Stimulated activated effector memory CD8-positive, alpha-beta T cell treated with anti-CD3 and anti-CD28 coated beads, Interleukin-12 subunit alpha, Interleukin-12 subunit beta, amount 100 ng/mL, for 72 hours (primary cell): Measurements from ENCODE around the gene ZNF763.
"Not testable (repeated sequence)": the region's sequence is repeated elsewhere in the genome, so short reads cannot be mapped to it uniquely, and the experiment has no call there.

Experiments
- ATAC-seq: fragments of 150-1000 bp; cut with Tn5 transposase; 2 replicates; pipeline ENCODE4 v1.10.0; 2021
- DNase-seq, 2 donors: peaks; one replicate each; pipeline ENCODE4 v3.0.0; 2021 to 2022; ENCODE audit warnings: low spot score in 2 of 2
- H3K27ac Mint-ChIP-seq: one replicate; pipeline ENCODE4 v1.8.0; 2022; ENCODE audit warnings: mild to moderate bottlenecking, mixed read lengths
- H3K36me3 Mint-ChIP-seq: one replicate; pipeline ENCODE4 v1.8.0; 2022; ENCODE audit warnings: mild to moderate bottlenecking, mixed read lengths
- H3K4me1 Mint-ChIP-seq: one replicate; pipeline ENCODE4 v1.8.0; 2022; ENCODE audit warnings: mixed read lengths
- H3K4me3 Mint-ChIP-seq: one replicate; pipeline ENCODE4 v1.8.0; 2022; ENCODE audit warnings: mild to moderate bottlenecking, mixed read lengths
- H3K9me3 Mint-ChIP-seq: one replicate; pipeline ENCODE4 v1.8.0; 2022; ENCODE audit warnings: mixed read lengths

Gene ZNF763

DNA sequence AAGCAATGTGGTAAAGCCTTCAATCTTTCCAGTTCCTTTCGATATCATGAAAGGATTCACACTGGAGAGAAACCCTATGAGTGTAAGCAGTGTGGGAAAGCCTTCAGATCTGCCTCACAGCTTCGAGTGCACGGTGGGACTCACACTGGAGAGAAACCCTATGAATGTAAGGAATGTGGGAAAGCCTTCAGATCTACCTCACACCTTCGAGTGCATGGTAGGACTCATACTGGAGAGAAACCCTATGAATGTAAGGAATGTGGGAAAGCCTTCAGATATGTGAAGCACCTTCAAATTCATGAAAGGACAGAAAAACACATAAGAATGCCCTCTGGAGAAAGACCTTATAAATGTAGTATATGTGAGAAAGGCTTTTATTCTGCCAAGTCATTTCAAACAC lies 15.6 kb upstream of the ZNF763 start:
- Mint-ChIP-seq H3K9me3 (peaks cover 35% of the 10 kb centered on the region), H3K4me1 (no peaks in the 10 kb centered on the region), H3K36me3 (peaks cover 56% of the 10 kb centered on the region), H3K27ac (no peak overlapping the region), H3K4me3 (no peak overlapping the region)
- ATAC-seq (no peak), DNase-seq (no peak)

DNA sequence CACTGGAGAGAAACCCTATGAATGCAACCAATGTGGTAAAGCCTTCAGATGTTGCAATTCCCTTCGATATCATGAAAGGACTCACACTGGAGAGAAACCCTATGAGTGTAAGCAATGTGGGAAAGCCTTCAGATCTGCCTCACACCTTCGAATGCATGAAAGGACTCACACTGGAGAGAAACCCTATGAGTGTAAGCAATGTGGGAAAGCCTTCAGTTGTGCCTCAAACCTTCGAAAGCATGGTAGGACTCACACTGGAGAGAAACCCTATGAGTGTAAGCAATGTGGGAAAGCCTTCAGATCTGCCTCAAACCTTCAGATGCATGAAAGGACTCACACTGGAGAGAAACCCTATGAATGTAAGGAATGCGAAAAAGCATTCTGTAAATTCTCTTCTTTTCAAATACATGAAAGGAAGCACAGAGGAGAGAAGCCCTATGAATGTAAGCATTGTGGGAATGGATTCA lies 15.2 kb upstream of the ZNF763 start:
- not testable (repeated sequence) for H3K27ac Mint-ChIP-seq, DNase-seq, ATAC-seq, H3K4me1 Mint-ChIP-seq, H3K4me3 Mint-ChIP-seq
- H3K36me3 Mint-ChIP-seq = peaks cover 56% of the 10 kb centered on the region
- H3K9me3 Mint-ChIP-seq = peaks cover 35% of the 10 kb centered on the region

GRCh38 chr19:11950312-11950711 lies 14.5 kb upstream of the ZNF763 start:
- Mint-ChIP-seq H3K36me3 (peaks cover 56% of the 10 kb centered on the region), H3K4me3 (no peak overlapping the region)
- ATAC-seq = no peak

DNA sequence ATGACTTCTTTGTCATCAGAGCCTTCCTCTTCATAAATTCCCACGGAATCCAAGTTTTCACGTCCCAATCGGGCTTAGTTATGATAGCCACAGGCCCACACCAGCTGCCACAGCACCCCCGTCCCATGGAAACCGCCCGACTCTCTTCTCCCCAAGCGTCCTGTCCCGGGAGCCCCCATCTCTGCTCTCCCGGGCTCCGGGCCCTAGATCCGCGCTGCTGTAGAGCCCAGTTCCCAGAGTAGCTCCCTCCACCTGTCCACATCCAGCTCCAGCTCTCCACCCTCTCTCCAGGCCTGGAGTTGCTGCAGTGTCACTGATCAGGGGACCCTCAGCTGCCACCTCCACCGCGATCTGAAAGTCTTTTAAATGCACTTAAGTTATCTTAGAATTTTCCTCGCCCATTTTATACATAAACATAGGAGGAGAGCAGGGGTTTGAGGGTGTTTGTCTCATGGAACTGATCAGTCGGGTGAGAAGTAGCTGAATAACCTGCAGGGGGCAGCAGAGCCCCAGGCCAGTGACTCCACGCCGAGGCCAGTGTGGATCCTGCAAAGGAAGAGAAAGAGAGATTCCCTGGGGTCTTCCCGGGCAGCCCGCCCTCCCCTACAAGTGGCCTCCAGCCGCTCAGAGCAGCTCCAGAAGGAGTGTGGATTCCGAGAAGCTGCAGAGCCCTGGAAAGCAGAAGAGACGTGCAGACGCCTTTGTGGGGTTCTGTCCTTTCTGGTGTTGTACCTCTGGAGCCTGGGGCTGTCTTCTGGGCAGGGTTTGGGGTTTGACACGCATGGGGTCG lies 1.1 kb upstream of the ZNF763 start:
- H3K9me3 Mint-ChIP-seq = no peaks in the 10 kb centered on the region
- ATAC-seq (peak; percentile 62), DNase-seq (peak; percentile 58 to 83)
- no peaks in the 10 kb centered on the region for H3K36me3 Mint-ChIP-seq
- peak overlapping the region; percentile 82 for H3K27ac Mint-ChIP-seq
- peaks cover 22% of the 10 kb centered on the region for H3K4me1 Mint-ChIP-seq
- peak overlapping the region; percentile 79 for H3K4me3 Mint-ChIP-seq

More at GRCh38 chr19:11950312-11950711, 14.5 kb upstream of the ZNF763 start:
- Mint-ChIP-seq H3K9me3 (peaks cover 33% of the 10 kb centered on the region), H3K4me1 (no peaks in the 10 kb centered on the region), H3K27ac (no peak overlapping the region)
- no peak for DNase-seq

DNA sequence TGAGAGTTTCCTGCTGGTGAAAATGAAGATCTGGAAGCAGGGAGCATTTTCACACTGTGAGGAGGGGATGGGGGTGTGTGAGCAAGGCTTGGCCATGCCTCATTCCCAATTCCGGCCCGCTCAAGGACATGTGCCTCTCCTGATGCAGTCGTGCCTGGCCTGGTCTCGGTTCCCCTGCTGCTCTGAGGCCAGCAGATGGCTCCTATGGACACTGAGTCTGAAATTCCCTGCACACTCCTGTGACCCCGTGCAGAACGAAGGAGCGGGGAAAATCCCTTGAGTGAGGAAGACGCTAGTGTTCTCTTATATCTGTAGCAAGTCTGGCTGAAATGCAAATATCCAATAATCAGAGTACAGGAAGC lies 363 bp upstream of the ZNF763 start:
- Mint-ChIP-seq H3K36me3 (no peaks in the 10 kb centered on the region), H3K4me3 (peak overlapping the region; percentile 79), H3K9me3 (no peaks in the 10 kb centered on the region), H3K27ac (peak overlapping the region; percentile 82), H3K4me1 (peaks cover 22% of the 10 kb centered on the region)
- DNase-seq (no peak), ATAC-seq (peak; percentile 38)

DNA sequence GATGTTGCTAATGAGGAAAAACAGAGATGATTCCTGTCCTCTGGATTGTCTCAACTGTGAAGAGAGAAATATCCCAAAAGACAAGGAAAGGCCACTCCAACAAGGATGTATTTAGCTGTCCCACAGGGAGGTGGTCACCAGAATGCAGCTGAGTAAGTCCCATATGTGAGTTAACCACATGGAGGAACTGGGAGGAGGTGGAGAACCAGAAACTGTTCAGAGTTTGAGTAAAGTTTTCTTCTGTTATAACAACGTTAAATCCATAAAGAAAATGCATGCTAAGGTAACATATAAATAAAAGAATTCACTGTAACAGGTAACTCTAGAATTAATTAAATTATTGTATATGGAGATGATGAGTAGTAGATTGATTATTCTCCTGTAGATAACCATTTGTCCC lies 5.3 kb downstream of the ZNF763 start:
- DNase-seq (no peak), ATAC-seq (no peak)
- H3K27ac Mint-ChIP-seq = no peak overlapping the region
- H3K4me1 Mint-ChIP-seq = peaks cover 7% of the 10 kb centered on the region
- no peaks in the 10 kb centered on the region for H3K36me3 Mint-ChIP-seq
- peaks cover 3% of the 10 kb centered on the region for H3K9me3 Mint-ChIP-seq
- no peak overlapping the region for H3K4me3 Mint-ChIP-seq

GRCh38 chr19:11971041-11971440 lies 6.2 kb downstream of the ZNF763 start:
- no peak for DNase-seq
- H3K36me3 Mint-ChIP-seq = no peaks in the 10 kb centered on the region

DNA sequence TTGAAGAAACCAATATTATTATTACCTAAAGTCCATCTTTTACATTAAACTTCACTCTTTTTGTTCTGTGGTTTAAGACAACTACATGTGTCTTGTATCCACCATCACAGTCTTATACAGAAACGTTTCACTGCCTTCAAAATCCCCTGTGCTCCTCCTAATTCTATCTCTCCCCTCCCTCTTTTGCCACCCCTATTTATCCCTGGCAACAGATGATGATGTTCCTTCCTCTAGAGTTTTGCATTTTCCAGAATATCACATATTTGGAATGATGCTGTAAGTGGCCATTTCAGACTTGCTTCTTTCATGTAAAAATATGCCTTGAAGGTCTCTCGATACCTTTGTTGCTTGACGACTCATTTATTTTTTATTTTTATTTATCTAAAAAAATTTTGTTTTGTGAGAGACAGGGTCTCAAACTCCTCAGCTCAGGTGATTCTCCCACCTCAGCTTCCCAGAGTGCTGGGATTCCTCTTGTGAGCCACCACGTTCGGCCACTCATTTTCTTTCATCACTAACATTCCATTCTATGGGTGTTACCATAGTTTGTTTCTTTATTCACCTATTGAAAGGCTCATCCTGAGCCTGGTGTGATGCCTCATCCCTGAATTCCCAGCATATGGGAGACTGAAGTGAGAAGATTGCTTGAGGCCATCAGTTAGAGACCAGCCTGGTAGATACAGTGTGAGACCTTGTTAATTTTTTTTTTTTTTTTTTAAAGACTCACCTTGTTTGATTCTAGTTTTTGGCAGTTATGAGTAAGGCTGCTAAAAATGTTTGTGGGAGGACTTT lies 8.4 kb downstream of the ZNF763 start:
- Mint-ChIP-seq H3K4me1 (no peaks in the 10 kb centered on the region), H3K9me3 (peaks cover 7% of the 10 kb centered on the region), H3K36me3 (no peaks in the 10 kb centered on the region), H3K4me3 (no peak overlapping the region), H3K27ac (no peak overlapping the region)
- ATAC-seq (no peak), DNase-seq (no peak)

More at GRCh38 chr19:11971041-11971440, 6.2 kb downstream of the ZNF763 start:
- no peaks in the 10 kb centered on the region for H3K4me1 Mint-ChIP-seq
- no peak overlapping the region for H3K4me3 Mint-ChIP-seq
- no peak overlapping the region for H3K27ac Mint-ChIP-seq
- H3K9me3 Mint-ChIP-seq = peaks cover 3% of the 10 kb centered on the region
- ATAC-seq = no peak

DNA sequence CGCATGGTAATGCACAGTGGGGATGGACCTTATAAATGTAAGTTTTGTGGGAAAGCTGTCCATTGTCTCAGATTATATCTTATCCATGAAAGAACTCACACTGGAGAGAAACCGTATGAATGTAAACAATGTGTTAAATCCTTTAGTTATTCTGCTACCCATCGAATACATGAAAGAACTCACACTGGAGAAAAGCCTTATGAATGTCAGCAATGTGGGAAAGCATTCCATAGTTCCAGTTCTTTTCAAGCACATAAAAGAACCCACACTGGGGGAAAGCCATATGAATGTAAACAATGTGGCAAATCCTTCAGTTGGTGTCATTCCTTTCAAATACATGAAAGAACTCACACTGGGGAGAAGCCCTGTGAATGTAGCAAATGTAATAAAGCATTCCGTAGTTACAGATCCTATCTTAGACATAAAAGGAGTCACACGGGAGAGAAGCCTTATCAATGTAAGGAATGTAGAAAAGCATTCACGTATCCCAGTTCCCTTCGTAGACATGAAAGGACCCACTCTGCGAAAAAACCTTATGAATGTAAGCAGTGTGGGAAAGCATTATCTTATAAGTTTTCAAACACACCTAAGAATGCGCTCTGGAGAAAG lies 13.8 kb downstream of the ZNF763 start:
- H3K9me3 Mint-ChIP-seq = peaks cover 22% of the 10 kb centered on the region
- H3K36me3 Mint-ChIP-seq = no peaks in the 10 kb centered on the region
- no peak for DNase-seq
- H3K4me3 Mint-ChIP-seq = no peak overlapping the region
- no peaks in the 10 kb centered on the region for H3K4me1 Mint-ChIP-seq
- no peak for ATAC-seq
- no peak overlapping the region for H3K27ac Mint-ChIP-seq

GRCh38 chr19:11979527-11979926 lies 14.7 kb downstream of the ZNF763 start:
- Mint-ChIP-seq H3K36me3 (no peaks in the 10 kb centered on the region), H3K4me3 (no peak overlapping the region), H3K9me3 (peaks cover 19% of the 10 kb centered on the region), H3K4me1 (no peaks in the 10 kb centered on the region), H3K27ac (no peak overlapping the region)
- DNase-seq = no peak
- no peak for ATAC-seq

GRCh38 chr19:11982526-11982925 lies 17.7 kb downstream of the ZNF763 start:
- no peak for DNase-seq
- Mint-ChIP-seq H3K4me1 (no peaks in the 10 kb centered on the region), H3K27ac (no peak overlapping the region), H3K4me3 (no peak overlapping the region), H3K9me3 (peaks cover 16% of the 10 kb centered on the region), H3K36me3 (peaks cover 7% of the 10 kb centered on the region)
- ATAC-seq = no peak

GRCh38 chr19:11984986-11985385 lies 20.1 kb downstream of the ZNF763 start:
- no peak for ATAC-seq
- peaks cover 3% of the 10 kb centered on the region for H3K9me3 Mint-ChIP-seq
- no peak overlapping the region for H3K27ac Mint-ChIP-seq
- DNase-seq = no peak
- H3K4me1 Mint-ChIP-seq = peaks cover 11% of the 10 kb centered on the region
- H3K36me3 Mint-ChIP-seq = peaks cover 20% of the 10 kb centered on the region
- H3K4me3 Mint-ChIP-seq = no peak overlapping the region

GRCh38 chr19:11986754-11987153 lies 21.9 kb downstream of the ZNF763 start:
- Mint-ChIP-seq H3K36me3 (peaks cover 30% of the 10 kb centered on the region), H3K27ac (no peak overlapping the region), H3K4me1 (peaks cover 18% of the 10 kb centered on the region), H3K4me3 (peak overlapping the region; percentile 95), H3K9me3 (no peaks in the 10 kb centered on the region)
- no peak for ATAC-seq
- DNase-seq = no peak

DNA sequence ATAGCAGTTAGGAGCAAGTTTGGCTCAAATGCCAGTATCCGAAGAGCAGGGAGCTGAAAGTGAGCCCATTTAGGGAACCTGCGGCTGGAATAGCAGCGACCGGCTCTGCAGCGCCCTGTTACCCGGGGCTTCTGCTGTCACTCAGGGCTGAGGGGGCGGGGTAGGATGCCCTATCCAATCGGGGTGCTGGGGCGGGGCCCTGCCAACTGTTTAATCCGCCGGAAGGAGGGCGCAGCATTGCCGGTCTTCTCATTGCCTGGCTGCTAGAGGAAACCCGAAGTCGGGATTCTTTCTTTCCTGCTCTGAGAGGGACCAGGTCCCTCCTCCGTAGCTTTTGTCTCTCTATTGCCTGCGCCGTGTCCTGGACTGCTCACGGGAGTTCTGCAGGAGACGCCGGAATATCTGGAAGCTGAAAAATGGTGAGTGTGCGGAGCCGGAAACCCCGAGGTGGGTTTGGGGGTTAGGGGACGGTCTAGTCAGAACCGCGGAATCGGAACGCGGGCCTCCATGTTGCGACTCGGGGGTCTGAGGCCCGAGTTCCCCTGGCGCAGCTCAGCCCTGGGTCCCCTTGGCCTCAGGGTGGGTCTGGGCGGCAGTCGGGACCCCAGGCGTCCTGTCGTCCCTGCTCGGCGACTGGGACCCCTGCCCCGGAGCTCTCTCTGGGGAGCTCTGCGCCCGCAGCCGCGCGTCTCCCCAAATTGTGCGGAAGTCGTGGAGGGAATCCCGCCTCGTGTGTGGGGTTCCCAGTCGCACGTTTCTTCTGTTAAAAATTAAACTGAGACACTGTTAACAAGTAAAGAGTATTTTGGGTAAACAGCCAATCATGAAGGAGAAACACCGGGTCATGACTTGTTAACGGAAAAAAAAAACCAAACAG lies 22.8 kb downstream of the ZNF763 start:
- peak; percentile 75 to 92 for DNase-seq
- Mint-ChIP-seq H3K9me3 (no peaks in the 10 kb centered on the region), H3K27ac (peak overlapping the region; percentile 94), H3K4me3 (peak overlapping the region; percentile 95), H3K36me3 (peaks cover 30% of the 10 kb centered on the region), H3K4me1 (peaks cover 24% of the 10 kb centered on the region)
- ATAC-seq = peak; percentile 99

DNA sequence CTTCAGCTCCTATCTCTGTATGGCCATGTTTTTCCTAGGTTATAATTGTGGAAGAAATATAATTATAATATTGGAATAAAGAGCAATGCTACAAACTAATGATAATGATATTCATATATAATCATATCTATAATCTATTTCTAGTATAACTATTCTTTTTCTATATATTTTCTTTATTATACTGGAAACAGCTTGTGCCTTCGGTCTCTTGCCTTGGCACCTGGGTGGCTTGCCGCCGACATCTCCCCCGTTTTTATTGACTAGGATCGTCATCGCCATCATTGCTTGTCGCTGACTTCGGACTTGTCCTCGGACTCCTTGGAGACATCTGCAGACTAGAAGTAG lies 24.2 kb downstream of the ZNF763 start:
- H3K27ac Mint-ChIP-seq = no peak overlapping the region
- H3K36me3 Mint-ChIP-seq = peaks cover 30% of the 10 kb centered on the region
- peaks cover 28% of the 10 kb centered on the region for H3K4me1 Mint-ChIP-seq
- no peak for ATAC-seq
- no peak for DNase-seq
- H3K9me3 Mint-ChIP-seq = no peaks in the 10 kb centered on the region
- H3K4me3 Mint-ChIP-seq = peak overlapping the region; percentile 95
